Activated B cell treated with CpG ODN at 0.5 μM for 24 hours (primary cell): ENCODE results near the gene PRKCB. TPM values are rescaled to one million over a fixed set of nuclear protein-coding genes. Genes with fewer than 3 reads are reported as not detected.

Experiments
- ATAC-seq: fragments of 200-7000 bp; cut with Tn5 transposase; one replicate; pipeline ENCODE4 v1.10.0; 2021; ENCODE audit warnings: low read depth, mild to moderate bottlenecking, moderate library complexity
- CTCF ChIA-PET: fragments of 350-600 bp; sonication (Branson Sonifier 250); formaldehyde crosslinking; loops from one replicate; lab custom pipeline; 2021; ENCODE audit warnings: antibody characterized with exemption; lab: Charles Lee
- POLR2A ChIA-PET: fragments of 350-600 bp; sonication (Branson Sonifier 250); formaldehyde crosslinking; loops from one replicate; lab custom pipeline; 2021; ENCODE audit warnings: antibody characterized with exemption; lab: Charles Lee
- DNase-seq: peaks from one replicate; pipeline ENCODE4 v3.0.0; 2022
- H3K27ac Mint-ChIP-seq: one replicate; pipeline ENCODE4 v1.8.0; 2020; ENCODE audit warnings: mixed read lengths
- H3K27me3 Mint-ChIP-seq: one replicate; pipeline ENCODE4 v1.8.0; 2021; ENCODE audit warnings: mixed read lengths
- H3K36me3 Mint-ChIP-seq: one replicate; pipeline ENCODE4 v1.8.0; 2021; ENCODE audit warnings: low read depth, mixed read lengths
- H3K4me1 Mint-ChIP-seq: one replicate; pipeline ENCODE4 v1.8.0; 2021; ENCODE audit warnings: mixed read lengths
- H3K4me3 Mint-ChIP-seq: one replicate; pipeline ENCODE4 v1.8.0; 2020; ENCODE audit warnings: mild to moderate bottlenecking, mixed read lengths
- H3K9me3 Mint-ChIP-seq: one replicate; pipeline ENCODE4 v1.8.0; 2020; ENCODE audit warnings: mixed read lengths
- intact Hi-C: fragments of 100-400 bp; cut with micrococcal nuclease; formaldehyde crosslinking; loops from one replicate; pipeline ENCODE4 v1.15.1; 2024
- total RNA-seq: library from RNA; stranded (reverse); gene quantifications from 2 replicates; pipeline ENCODE4 v1.2.3, GENCODE V29; 2022
- TF ChIP-seq, protein P1 (sequence below): fragments of 200-600 bp; IDR thresholded peaks from one replicate; pipeline ENCODE4 v1.8.0; 2022; ENCODE audit warnings: antibody characterized with exemption, mild to moderate bottlenecking

PRKCB gene
- total RNA-seq, 1 donor from 2014 or later, result 146 TPM

DNA sequence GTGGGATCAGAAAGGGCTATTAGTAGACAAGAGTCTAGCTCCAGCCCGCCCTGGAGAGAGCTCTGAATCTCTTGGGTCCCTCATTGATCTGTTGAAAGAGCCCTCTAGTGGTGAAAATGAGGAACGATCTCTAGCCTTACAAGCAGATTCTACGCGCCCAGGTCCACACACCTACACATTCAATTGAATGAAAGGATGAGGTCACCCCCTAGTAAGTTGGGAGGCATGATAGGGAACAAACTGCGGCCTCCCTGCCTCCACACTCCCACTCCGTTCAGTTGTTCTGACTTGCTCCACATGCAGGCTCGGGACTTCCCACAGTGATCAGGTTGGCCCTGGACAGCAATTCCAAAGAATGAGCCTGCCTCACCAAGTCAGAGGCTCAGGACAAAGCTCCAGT lies 417.4 kb downstream of the PRKCB start:
- Mint-ChIP-seq H3K4me1 (peaks cover 7% of the 10 kb centered on the region), H3K9me3 (no peaks in the 10 kb centered on the region), H3K27ac (no peak overlapping the region), H3K36me3 (no peaks in the 10 kb centered on the region), H3K27me3 (peaks cover 54% of the 10 kb centered on the region), H3K4me3 (no peak overlapping the region)
- TF ChIP-seq, protein P1, sequence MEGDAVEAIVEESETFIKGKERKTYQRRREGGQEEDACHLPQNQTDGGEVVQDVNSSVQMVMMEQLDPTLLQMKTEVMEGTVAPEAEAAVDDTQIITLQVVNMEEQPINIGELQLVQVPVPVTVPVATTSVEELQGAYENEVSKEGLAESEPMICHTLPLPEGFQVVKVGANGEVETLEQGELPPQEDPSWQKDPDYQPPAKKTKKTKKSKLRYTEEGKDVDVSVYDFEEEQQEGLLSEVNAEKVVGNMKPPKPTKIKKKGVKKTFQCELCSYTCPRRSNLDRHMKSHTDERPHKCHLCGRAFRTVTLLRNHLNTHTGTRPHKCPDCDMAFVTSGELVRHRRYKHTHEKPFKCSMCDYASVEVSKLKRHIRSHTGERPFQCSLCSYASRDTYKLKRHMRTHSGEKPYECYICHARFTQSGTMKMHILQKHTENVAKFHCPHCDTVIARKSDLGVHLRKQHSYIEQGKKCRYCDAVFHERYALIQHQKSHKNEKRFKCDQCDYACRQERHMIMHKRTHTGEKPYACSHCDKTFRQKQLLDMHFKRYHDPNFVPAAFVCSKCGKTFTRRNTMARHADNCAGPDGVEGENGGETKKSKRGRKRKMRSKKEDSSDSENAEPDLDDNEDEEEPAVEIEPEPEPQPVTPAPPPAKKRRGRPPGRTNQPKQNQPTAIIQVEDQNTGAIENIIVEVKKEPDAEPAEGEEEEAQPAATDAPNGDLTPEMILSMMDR, result no peak
- DNase-seq (no peak), ATAC-seq (peak; percentile 66)
- ChIA-PET CTCF (interaction anchor here (0.7 to 5.7 kb wide), 29 partner anchors 9 to 576 kb away, joined by 3 to 74 read pairs (median 4); no protein-coding TSS in a partner anchor), POLR2A (interaction anchor here (1.5 kb wide), 1 partner anchor 182 kb away, joined by 13 read pairs; no protein-coding TSS in a partner anchor)
- intact Hi-C loops, result loop anchor here (1.0 to 5.0 kb wide), 6 partner anchors 51 to 518 kb away; no protein-coding TSS in a partner anchor

DNA sequence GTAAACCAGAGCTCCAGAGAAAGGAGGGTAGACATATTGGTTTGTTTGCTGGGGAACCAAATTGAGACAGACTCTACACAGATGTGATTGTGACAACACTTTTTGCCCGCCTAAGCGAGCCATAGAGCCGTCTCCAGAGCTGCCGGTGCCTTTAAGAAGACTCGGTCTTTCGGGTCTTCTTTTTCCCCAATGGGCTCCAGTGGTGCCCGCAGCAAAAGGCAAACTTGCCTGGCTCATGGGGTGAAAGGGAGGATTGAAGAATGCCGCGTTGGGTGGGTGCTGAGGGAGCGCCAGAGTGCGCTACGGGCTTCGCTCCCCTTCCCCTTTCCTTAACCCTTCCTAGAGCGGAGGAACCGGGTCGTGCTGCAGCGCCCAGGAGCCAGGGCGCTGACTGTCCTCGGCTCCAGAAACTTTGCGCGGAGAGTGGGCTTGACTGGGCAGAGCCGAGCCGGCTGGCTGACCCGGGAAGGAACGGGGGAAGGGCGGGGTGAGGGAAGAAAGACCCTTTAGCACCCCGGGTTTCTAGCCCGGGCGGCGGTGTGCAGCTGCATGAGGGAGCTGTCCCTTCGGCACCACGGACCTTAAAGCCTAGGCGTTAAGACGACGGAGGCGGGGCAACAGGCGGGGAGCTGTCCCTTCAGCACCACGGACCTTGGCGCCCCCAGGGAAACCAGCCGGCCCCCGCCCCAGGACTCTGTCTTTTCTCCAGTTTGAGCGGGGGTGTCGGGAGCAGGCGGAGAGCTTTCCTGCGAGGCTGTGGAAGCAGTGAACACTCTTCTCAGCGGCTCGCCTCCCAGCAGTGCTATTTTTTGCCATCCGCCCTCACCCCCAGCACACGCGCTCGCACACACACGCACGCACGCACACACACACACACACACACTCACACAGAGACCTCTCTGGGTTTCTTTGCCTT lies 419.9 kb downstream of the PRKCB start, which contains the start of gene CACNG3:
Gene CACNG3 (plus strand): TSS at position 880 of the 916 bp plus-strand sequence. CDS start 420 bp downstream, outside the sequence.
- no peak within 1 kb of the TSS for H3K27ac Mint-ChIP-seq
- DNase-seq (peak; percentile 40), ATAC-seq (peak; percentile 83)
- peaks cover 62% of the 10 kb centered on the region for H3K27me3 Mint-ChIP-seq
- ChIA-PET POLR2A (no interaction called here), CTCF (interaction anchor here (0.8 to 5.7 kb wide), 2 partner anchors 183 to 211 kb away, joined by 3 to 74 read pairs; no protein-coding TSS in a partner anchor)
- H3K9me3 Mint-ChIP-seq, result no peaks in the 10 kb centered on the region
- TF ChIP-seq, protein P1, result no peak
- H3K36me3 Mint-ChIP-seq, result no peaks in the 10 kb centered on the region
- peaks cover 6% of the 10 kb centered on the region for H3K4me1 Mint-ChIP-seq
- intact Hi-C loops, result no loop called here
- H3K4me3 Mint-ChIP-seq, result no peak within 1 kb of the TSS

DNA sequence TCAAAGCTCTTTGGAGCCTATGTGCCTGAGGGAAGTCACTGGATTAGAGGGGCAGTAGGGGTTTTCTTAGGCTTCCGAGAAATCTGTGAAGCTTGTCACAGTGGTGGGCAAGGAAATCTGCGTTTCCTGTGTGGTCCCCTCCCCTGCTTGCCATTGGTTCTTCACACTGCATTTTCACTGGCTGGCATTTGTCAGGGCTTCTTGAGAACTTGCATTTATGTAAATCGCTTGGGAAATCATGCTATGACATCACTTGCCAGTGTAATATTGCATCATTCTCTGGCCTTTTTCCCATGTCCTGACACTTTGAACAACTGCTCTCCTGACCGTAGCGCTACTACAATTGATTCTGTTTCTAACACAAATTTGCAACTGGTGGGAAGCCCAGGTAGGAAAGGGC lies 422.2 kb downstream of the PRKCB start:
- intact Hi-C loops, result no loop called here
- Mint-ChIP-seq H3K27me3 (peaks cover 72% of the 10 kb centered on the region), H3K4me1 (peaks cover 2% of the 10 kb centered on the region), H3K36me3 (no peaks in the 10 kb centered on the region), H3K9me3 (no peaks in the 10 kb centered on the region), H3K4me3 (no peak overlapping the region), H3K27ac (no peak overlapping the region)
- TF ChIP-seq, protein P1, result no peak
- ChIA-PET POLR2A (no interaction called here), CTCF (no interaction called here)
- ATAC-seq (no peak), DNase-seq (no peak)

DNA sequence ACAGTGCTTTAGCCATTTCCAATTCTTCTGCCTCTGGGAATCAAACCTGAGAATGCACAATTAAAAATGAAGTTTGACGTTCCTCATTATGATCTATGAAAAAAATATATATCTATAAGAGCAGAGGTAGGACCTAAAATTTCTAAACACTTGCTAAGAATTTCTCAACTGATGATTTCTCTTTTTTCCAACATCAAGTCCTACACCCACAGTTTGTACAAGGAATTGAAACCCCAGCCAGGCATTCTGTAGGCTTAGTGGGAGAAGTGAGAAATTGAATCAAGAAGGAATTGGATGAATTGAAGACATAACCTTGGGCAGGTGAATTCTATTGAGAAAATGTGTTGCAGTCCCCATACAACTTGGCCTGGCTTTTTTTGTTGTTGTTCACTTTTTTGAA lies 423.0 kb downstream of the PRKCB start:
- ATAC-seq (no peak), DNase-seq (no peak)
- Mint-ChIP-seq H3K36me3 (no peaks in the 10 kb centered on the region), H3K27me3 (peaks cover 69% of the 10 kb centered on the region), H3K9me3 (no peaks in the 10 kb centered on the region), H3K4me3 (no peak overlapping the region), H3K27ac (no peak overlapping the region), H3K4me1 (peaks cover 2% of the 10 kb centered on the region)
- intact Hi-C loops, result no loop called here
- TF ChIP-seq, protein P1, result no peak
- POLR2A ChIA-PET, result no interaction called here
- CTCF ChIA-PET, result no interaction called here

DNA sequence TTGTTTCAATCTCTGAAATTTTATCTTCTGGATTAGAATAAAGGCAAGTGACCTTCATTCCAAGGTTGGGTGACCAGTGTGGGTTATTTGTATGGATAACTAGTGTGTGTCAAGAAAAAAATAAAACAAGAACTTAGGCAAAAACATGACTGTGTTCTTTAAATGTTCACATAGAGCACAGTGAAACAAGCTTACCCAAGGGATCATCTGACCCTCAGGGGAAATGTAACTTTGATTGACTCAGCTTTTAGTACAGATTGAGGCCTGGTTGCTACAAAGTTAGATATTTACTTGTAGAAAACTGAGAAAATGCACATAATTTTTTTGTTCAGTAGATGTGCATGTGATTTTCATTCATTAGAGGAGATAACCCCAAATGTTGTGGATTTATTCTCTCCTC lies 427.0 kb downstream of the PRKCB start:
- DNase-seq (no peak), ATAC-seq (no peak)
- H3K4me3 Mint-ChIP-seq, result no peak overlapping the region
- no peaks in the 10 kb centered on the region for H3K4me1 Mint-ChIP-seq
- intact Hi-C loops, result no loop called here
- no peak overlapping the region for H3K27ac Mint-ChIP-seq
- H3K36me3 Mint-ChIP-seq, result no peaks in the 10 kb centered on the region
- TF ChIP-seq, protein P1, result no peak
- POLR2A ChIA-PET, result no interaction called here
- CTCF ChIA-PET, result interaction anchor here (1.4 kb wide), 1 partner anchor 10 kb away, joined by 7 read pairs; no protein-coding TSS in a partner anchor
- peaks cover 47% of the 10 kb centered on the region for H3K27me3 Mint-ChIP-seq
- H3K9me3 Mint-ChIP-seq, result peaks cover 5% of the 10 kb centered on the region
